Fibroblast of peridontal ligament (primary cell): Measurements from ENCODE around the gene PAQR5.
"Not testable (repeated sequence)": the region's sequence is repeated elsewhere in the genome, so short reads cannot be mapped to it uniquely, and the experiment has no call there.

Experiments
- DNase-seq: peaks from one replicate; pipeline ENCODE4 v3.0.0-alpha.2; 2010; ENCODE audit errors: extremely low read depth

PAQR5 gene

DNA sequence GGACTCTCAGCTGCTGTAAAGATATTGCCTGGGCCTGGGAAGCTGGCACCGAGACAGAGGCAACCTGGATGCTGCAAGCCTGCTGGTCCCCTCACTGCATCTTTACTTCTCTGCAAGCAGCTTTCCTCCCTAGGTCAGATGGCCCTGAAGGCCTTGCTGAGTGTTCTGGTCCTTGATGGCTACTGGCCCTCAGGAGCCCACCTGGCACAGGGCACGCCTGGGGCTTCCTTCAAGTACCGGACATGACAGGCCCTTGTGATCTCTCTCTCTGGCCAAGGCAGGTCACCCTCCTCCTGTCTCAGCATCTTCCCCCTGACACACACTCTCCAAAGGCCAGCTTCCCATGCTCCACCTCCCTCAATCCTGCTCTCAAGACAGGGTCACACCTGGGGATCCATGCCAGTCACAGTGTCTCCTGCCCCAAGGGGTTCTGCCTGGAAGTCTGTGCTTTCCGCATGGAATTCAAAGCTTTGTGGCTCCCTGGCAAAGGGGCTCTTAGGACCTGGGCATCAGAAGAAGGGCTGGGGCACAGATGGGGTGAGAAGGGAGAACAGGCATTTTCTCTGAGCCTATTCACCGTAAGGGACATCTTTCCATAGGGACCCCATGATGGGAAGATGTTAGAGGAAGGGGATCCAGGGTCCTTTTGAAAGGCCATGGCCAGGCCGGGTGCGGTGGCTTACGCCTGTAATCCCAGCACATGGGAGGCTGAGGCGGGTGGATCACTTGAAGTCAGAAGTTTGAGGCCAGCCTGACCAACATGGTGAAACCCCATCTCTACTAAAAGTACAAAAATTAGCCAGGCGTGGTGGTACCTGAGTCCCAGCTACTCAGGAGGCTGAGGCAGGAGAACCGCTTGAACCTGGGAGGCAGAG, 4.7 kb upstream of the PAQR5 start:
- no peak for DNase-seq

DNA sequence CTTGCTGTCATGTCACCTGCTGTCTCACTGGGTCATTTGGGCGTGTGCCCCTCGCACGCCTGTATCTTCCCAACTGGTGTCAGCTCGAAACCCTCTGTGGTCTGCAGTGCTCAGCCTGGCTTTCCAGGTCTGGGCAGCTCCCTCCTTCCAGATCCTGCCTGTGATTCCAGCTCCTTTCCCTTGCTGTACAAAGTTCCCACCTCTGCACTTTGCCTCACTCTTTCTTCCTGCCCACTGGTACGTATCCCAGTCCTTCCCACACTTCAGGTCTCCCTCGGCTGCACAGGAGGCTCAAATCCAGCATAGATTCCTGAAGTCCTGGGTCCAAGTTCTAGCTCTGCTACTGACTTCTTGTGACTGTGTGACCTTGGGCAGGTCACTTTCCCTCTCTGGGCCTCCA, 2.1 kb upstream of the PAQR5 start:
- DNase-seq = no peak

DNA sequence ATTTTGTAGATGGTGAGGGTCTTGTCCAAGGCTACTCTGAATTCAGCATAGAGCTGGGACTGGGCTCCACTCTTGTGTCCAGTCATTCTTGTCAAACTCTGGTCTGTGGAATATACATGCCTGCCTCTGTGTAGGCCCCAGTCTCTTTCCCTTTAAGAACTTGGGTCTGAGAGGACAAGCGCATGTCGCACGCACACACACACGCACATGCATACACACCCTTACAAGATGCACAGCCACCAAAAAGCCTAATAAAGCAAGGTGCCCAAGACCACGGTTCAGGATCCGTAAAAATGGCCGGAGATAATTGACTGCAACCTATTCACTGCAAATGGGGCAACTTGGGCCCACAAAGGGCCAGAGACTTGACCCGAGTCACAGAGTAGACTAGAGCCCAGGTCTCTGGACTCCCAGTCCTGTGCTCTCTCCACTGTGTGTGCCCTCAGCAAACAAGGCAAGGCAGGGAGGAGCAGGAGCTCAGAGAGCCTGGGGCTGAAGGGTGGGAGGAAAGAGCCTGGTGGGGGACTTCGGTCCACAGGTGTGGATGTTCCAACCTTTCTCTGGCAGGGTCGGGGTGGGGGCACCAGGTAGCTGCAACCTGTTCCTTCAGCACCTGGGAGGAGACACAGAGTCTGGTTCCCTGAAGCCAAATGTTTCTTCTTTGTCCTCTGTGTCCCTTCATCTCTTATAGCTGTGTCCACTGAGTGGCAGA, 914 bp upstream of the PAQR5 start:
- no peak for DNase-seq

- DNase-seq = no peak
Observed at GRCh38 chr15:69298354-69298696, 387 bp upstream of the PAQR5 start.

DNA sequence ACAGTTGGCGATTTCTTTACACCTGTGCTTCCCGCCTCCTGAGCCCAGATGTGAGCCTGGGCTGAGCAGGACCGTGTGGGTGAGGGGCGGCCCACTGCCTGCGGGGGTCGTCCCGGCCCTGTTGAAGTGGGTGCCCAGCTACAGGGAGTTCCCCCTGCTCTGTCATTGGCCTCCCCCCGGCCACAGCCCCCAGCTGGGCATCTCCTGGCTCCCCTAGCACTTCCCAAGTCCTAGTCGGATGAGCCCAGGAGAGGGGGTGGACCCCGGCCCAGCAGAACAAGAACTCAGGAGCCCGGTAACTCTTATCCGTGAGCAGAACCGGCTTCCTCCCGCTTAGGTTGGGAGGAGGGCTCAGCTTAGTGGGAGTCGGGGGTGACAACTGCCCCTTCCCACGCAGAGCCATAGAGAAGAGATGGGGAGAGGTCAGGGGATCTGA, 757 bp downstream of the PAQR5 start:
- DNase-seq = no peak

DNA sequence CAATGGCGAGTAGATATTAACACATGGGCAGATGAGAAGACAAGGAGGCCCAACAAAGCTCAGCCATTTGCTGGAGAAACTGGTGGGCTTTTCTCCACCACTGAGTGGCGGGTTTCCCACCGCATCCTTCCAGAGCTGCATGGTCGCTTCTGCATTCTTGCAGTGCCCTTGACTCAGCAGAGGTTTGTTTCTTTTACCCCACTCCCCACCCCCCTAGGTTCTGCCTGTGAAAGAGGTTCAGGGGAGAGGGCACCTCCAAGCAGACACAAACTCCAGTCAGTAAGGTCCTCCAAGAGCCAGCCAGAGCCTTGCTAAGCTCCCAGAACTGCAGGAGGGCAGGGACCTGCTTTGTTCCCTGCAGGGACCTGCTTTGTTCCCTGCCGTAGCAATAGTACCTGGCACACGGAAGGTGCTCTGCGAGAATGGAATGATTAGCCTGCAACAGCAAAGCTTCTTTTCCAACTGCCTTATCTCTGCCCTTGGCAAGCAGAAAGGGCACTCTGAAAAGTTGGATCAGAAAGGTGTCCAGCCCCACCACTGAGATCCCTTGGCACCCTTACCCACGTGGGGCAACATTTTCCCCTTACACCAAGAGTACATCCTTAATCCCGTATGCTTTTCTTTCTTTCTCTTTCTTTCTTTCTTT, 1.4 kb downstream of the PAQR5 start:
- DNase-seq = no peak

DNA sequence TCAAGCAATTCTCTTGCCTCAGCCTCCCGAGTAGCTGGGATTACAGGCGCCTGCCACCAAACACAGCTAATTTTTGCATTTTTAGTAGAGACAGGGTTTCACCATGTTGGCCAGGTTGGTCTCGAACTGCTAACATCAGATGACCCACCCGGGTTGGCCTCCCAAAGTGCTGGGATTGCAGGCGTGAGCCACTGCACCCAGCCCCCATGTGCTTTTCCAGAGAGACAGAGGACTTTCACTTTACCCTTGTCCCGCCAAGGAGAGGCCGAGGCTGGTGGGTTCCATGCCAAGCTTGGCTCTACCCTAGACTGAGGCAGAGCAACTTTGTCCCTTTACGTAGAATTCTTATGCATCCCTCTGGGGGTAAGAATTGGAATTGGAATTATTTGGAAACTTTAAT, 2.4 kb downstream of the PAQR5 start:
- not testable (repeated sequence) for DNase-seq

- DNase-seq = not testable (repeated sequence)
Observed at GRCh38 chr15:69302087-69302486, 3.4 kb downstream of the PAQR5 start.

DNA sequence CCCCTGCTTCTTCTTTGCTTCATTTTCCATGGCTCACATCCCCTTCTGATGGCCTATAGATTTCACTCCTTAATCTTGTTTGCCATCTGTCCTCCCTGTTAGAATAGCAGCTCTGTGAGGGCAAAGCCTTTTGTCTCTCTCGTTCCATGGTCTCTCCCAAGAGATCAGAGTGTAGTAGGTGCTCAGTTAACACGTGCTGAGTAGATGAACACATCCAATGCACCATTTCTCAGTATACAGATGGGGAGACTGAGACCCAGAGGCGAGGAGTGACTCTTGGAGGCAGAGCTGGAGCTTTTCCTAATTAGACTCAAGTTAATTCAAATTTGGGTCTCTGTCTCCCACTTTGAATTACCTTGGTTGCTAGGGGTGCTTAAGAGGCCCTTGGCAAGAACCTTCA, 4.2 kb downstream of the PAQR5 start:
- DNase-seq = no peak

DNA sequence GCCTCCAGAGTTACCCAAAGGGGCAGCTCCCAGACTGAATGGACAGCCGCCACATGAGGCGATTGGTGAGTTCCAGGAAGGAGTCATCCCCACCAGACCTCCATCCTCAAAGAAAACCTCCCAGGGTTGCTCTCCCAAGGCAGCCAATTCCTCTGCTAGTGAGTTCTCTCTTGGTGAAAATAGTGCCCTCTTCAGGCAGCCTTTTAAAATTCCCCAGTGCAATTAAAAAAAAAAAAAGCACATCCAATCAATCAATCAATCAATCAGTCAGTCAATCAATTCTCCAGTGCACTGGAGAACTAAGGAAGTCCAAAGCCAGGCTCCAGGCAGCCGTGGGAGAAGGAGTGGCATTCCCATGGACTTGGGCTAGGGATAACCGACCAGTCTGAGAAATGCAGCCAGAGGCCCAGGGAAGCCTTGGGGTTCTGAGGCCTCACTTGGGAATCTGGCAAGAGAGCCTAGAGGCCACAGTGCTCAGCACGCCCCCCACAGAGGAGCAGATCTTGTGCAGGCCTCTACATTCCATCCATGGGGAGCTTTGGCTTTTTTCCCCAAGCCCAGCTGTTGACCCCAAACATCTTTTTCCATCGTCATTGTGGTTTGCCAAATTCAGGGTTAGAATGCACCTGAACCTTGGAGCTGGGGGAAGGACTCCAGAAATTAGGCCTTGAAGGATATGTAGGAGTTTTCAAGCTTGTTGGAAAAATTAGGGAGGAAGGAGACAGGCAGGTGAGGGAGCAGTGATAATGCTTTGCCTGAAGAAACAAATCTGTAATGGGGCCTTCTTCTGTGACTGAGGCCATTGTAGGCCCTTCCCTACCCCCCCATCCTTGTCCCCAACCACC, 4.8 kb downstream of the PAQR5 start:
- DNase-seq = peak; percentile 22

- peak; percentile 93 for DNase-seq
Observed at GRCh38 chr15:69304182-69304545, 5.5 kb downstream of the PAQR5 start.

DNA sequence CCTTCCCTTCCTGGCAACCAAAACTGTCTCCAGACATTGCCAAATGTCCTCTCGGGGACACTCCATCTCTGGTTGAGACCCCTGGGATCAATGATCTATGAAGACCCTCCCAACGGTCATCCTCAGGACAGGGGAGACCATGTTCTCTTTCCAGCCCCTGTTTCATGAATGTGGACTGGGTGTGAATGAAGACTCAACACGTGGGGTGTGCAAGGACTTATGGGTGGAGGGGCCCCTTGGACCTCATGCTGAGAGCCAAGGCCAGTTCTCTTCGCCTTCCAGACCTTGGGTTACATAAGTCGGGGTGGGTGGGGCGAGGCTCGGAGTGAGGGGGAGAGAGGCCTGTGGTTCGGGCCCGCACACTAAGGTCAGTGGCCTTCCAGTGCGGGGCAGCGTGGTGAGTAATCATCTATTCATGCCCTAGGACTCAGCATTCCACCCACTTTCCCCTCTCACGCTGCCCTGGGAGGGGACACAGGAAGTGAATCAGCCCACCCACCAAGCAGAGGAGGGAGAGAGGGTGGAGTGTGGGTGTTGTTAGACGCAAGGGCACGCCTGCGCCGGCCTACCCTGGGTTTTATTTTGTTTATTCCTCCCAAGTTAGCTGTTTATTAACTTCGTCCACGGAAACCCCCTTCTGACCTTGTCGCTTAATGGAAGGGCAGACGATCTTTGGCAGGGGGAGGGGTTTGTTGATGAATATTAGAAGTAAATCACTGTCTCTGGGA, 6.7 kb downstream of the PAQR5 start:
- DNase-seq = peak; percentile 90

GRCh38 chr15:69305933-69306568, 7.3 kb downstream of the PAQR5 start:
- DNase-seq = no peak

GRCh38 chr15:69307939-69308338, 9.2 kb downstream of the PAQR5 start:
- DNase-seq = no peak

- DNase-seq = no peak
Observed at GRCh38 chr15:69308949-69309348, 10.2 kb downstream of the PAQR5 start.

GRCh38 chr15:69311319-69311721, 12.6 kb downstream of the PAQR5 start:
- peak; percentile 54 for DNase-seq

GRCh38 chr15:69313432-69314000, 14.8 kb downstream of the PAQR5 start:
- no peak for DNase-seq

GRCh38 chr15:69314131-69314530, 15.4 kb downstream of the PAQR5 start:
- DNase-seq = no peak

- DNase-seq = no peak
Observed at GRCh38 chr15:69314736-69315135, 16.0 kb downstream of the PAQR5 start.

DNA sequence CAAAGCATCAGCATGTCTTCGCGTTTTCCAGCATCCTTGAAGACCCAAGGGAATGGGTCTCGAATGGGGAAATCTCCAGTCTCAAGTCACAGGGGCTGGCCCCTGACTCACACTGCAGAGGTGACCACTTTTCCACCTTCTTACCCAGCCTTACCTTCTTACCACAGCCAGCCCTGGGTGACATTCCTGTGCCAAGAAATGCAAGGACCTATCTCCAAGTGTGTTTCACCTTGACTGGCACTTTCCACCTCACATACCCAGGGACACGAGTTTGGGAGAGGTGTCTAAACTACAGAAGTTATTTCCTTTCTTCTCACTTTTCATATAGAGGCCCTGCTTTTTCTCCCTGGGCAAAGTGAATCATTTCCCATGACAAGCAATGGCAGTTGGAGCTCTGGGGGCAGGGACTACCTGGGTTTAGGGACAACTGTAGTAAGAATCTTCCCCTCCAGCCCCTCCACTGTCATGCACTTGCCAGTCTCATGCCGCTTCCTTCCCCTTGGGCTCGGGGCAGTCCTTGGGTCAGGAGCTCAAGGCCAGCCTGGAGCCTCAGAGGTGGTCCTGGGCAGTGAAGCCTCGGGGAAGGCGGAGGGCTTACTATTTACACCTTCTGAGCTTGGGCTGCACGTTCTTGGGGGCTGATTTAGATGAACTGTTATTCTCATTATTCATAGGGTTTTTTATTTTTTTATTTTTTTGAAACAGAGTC, 16.8 kb downstream of the PAQR5 start:
- DNase-seq = no peak
